Measurements from ENCODE around the gene SANBR.

GRCh38 chr2:61029533-61029932 is 36.1 kb upstream of the SANBR start:
- TF ChIP-seq CTCF (conservative IDR thresholded peaks at IDR 0.05; ENCODE audit: low read length) (no peak), EZH2phosphoT487 (IDR thresholded peaks at IDR 0.05; ENCODE audit: borderline replicate concordance) (no peak)

Data from Loucy (cell line).